Measurements from ENCODE around the gene UBE2G2.

UBE2G2 gene

DNA sequence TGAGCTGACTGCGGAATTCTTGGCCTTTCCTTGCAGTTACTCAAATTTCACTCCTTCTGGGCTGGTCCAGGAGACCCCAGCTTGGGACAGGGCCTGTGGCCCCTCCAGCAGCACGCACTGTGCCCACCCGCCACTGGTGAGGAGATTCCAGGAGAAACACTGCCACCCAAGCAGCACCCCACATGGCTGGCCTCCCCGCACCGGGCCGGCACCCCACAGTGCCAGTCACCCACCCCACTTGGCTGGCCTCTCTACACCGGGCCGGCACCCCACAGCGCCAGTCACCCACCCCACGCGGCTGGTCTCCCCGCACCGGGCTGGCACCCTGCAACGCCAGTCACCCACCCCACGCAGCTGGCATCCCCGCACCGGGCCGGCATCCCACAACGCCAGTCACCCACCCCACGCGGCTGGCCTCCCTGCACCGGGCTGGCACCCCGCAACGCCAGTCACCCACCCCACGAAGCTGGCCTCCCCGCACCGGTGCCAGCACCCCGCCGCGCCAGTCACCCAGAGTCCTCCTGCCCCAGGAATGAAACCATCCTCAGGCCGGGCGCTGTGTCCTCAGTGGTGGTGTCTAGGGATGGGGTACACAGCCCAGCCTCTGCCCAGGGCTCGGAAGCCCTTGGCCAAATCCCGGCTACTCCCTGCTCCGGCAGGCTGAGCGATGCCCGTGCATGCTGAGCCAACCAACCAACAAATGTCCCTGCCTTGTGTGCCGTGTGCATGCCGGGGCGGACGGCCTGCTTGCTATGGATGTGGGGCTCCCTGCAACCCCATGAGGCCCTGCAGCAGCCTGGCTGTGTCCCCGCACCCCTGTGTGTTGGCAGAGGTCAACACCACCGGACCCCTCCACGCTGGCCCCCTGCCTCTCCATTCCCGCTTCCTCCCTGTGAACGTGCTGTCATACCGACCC, 51.6 kb downstream of the UBE2G2 start:
- DNase-seq (ENCODE audit: low spot score) = no peak

DNA sequence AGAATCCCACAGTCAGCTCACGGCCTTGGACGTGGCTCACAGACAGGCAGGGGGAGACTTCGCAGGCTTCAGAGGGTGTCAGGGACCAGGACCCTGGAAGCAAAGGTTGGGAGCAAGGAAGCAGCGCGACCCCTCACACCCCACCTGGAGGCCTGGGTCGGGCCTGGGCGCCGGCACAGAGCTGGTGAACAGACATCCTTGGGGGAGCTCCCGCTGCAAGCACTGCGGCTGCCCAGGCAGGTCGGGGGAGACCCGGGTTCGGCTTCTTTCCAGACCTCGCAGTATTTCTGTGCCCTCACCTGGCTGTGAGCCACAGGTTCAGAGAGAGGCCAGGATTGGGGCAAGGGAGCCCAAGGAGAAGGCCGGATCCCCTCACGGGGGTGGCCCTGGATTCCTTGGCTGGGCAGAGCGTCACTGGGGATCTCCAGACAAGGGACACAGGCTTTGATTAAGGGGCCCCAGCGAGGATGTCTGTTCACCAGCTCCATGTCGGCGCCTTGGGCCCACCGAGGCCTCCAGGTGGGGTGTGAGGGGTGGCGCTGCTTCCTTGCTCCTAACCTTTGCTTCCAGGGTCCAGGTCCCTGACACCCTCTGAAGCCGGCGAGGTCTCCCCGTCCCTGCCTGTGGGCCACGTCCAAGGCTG, 52.4 kb downstream of the UBE2G2 start:
- DNase-seq (ENCODE audit: low spot score) = no peak

DNA sequence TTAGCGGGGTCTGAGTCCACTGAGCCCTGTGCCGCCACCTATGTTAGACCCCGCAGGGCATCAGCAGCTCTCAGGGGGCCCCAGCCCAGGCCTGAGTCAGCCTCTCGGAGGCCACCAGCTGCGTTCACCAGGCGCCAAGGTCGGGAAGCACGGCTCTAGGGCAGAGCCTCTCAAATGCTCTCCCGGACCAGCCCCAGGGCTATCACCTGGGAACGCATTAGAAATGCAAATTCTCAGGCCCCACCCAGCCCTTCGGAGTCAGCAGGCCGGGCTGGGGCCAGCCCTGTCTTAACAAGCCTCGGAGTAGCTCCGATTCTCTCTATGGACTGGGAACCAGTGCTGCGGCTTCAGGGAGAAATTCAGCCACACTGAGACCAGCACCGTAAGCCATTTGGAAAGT, 53.0 kb downstream of the UBE2G2 start:
- no peak for DNase-seq (ENCODE audit: low spot score)

DNA sequence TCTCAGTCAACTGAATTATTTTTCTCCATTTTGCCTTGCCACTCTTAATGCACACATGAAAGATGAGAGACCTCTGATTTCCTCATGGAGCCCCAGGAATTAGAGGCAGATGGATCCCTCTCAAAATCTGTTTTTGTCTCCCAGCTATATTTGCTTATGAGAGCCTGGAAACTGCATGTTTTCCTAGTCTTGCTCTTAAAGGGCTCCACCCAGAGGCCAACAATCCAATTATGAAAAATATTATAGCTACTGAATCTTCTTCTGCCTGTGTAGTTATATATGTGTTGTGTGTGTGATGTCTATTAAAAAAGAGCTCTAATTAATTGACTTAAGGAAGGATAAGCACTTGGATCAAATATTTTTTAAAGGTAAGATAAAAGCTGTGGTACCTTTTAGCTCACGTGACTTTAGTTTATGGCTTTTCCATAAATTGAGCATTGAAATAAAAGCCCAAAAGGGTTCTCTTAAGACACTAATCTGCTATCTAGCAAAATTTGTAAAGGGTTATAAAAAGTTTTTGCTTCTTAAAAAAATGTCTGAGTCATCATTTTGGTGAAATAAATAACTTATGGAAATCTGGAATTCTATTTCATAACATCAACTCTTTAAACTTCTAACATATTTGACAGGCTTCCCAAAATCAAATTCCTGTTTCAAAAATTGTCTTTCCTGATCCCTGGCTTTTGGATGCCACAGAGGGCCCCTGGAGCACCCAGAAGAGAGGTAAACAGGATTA, 59.0 kb downstream of the UBE2G2 start:
- no peak for DNase-seq (ENCODE audit: low spot score)

DNA sequence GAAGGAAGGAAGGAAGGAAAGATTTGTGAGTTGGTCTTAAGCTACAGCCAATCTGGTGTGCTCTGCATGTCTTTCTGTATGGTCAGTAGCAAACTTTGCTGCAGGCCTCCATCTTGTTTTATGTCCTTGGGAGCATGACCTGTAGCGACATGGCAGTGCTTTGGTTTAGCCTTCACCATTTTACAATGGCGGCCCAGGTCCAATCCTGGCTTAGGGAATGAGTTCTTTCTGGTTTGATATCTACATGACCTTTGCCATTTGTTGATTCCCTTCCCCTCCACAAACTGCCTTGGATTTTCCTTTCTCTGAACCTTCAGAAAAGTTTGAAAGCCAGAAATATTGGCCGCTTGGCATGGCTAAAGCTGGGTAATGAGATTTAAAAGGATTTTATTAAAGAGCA, 59.7 kb downstream of the UBE2G2 start:
- DNase-seq (ENCODE audit: low spot score) = no peak

DNA sequence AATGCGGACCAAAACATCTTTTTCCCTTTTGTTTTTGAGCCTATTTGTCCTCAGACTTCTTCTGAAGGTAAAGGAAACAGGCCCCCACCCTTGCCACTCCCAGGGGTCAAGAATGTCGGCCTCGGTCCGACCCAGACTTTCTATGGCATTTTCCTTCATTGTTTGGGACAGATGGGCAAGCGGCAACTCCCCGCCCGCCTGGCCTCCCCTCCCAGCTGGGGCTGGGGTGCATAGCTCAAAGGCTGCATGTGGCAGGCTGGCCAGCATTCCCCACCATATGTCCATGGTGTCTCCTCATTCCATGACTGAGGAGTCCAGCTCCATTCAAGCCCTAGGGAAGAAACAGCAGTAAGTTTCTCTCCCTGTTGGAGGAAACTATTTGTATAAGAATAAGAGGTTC, 60.9 kb downstream of the UBE2G2 start:
- no peak for DNase-seq (ENCODE audit: low spot score)

DNA sequence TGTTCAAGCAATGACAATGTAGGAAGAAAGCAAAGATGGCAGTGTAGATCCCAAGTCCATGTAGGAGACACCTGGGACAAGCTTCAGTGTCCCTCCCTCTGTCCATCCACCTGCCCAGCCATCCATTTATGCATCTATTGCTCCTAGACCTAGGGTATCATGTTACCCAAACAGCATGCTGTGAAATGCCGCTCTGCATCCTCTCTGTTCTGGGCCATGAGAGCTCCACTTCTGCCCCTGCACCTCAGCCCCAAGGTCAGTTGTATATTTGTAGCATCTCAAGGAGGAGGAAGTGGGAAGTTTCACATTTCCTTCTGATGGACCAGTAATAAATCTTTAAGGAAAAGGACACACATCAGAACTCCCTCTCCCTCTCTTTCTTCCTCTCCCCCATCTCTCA, 62.3 kb downstream of the UBE2G2 start:
- no peak for DNase-seq (ENCODE audit: low spot score)

DNA sequence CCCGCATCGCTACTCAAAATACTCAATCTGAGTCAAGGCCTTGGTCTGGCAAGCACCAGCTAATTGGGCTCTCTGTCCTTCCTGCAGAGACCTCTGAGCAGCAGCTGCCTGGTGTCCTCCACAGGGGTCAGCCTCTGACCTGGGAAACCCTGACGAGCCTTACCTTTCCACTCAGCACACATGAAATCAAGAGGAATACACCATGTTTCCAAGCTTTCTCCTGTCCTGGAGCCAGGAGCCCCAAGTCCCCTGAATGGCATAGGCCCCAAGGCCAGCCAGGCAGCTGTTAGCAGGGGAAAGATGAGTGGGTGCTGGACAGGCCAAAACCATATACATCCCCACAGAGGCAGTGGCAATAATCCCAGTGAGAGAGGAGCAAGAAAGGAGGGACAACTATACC, 63.0 kb downstream of the UBE2G2 start:
- no peak for DNase-seq (ENCODE audit: low spot score)

DNA sequence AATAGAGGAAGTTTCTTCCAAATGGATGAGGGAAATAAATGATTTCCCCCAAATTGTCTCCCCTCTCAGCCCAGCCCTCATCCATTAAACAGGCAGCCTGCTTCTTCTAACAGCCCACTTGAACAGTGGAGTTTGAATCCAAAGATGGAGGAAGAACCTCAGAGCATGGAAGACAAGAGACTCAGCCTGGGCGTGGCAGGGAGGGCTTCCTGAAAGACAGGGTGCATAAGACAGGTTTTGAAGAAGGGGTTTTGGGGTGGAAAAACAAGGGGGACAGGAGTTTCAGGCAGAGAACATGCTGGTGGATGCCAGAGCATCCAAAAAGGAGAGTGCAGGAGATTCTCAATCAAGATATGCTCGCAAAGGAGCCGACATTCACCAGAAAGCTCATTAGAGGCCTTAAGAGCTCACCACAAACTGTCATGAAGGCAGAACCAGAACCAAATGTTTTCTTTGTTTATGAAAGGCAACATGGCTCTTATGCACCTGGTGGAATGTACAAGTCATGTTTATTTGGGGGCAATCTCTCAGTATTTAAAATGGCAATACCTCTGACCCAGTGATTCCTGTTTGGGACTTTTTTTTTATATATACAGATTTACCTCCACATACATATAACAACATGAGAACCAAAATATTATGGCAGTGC, 63.8 kb downstream of the UBE2G2 start:
- DNase-seq (ENCODE audit: low spot score) = no peak

DNA sequence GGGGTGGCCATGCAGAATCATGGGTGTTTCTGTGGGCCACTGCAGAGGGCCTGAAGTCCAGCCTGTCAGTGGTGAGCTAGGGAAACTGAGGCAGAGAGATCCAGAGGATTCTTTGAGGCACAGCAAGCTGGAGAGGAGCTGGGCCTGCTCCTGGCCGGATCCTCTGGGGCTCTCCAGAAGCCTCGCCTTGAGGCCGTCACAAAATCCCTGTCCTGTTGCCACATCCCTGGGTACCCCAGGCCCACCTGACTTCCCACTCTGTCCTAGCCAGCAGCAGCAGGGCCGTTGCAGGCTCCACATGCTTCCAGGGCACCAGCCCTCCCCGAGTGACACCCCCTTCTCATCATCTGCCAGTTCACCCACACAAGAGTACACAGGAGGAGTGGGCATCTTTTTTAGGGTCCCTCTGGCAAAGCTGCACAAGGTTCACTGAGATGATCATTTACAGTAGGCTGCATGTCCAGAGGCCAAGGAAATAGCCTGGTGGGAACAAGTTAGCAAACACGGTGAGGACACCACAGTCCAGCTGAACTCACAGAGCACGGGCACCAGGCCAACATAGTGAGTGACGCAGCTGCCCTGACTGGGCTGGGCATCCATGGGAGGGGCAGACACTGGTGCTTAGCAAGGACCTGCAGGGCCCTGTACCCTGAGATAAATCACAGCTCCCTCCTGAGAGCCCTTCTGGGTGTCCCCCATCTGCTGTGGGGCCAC, 65.2 kb downstream of the UBE2G2 start:
- DNase-seq (ENCODE audit: low spot score) = no peak

DNA sequence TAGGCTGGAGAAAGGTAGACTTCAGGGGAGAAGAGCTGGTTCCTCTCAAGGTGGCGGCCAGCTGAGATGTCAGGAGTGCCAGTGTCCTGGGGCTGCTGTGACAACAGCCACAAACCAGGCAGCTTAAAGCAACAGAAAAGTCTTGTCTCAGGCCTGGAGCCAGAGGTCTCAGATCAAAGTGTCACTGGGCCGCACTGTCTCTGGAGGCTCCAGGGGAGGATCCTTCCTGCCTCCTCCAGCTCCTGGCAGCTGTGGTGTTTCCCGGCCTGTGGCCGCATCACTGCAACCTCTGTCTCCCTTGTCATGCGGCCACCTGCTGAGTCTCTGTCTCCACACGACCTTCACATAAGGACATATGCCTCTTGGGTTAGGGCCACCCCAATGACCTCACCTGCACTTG, 65.8 kb downstream of the UBE2G2 start:
- DNase-seq (ENCODE audit: low spot score) = no peak

DNA sequence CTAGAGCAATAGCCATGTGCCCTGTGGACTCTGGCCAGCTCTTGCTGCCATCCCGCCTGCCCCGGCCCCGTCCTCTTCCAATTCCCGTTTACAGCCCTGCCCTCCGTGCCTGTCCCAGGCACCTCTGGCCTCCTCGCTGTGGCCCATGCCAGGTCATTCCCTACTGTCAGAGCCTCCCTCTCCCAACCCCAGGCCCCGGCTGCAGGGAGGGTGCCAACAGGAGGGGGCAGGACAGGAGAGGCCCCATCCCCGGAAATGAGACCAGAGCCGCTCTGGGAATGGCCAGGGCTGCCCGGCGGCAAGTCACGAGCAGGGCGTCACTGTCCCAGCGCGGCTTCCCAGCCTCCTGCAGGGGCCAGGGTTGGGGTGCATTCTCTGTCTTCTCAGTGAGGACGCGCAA, 66.8 kb downstream of the UBE2G2 start:
- no peak for DNase-seq (ENCODE audit: low spot score)

DNA sequence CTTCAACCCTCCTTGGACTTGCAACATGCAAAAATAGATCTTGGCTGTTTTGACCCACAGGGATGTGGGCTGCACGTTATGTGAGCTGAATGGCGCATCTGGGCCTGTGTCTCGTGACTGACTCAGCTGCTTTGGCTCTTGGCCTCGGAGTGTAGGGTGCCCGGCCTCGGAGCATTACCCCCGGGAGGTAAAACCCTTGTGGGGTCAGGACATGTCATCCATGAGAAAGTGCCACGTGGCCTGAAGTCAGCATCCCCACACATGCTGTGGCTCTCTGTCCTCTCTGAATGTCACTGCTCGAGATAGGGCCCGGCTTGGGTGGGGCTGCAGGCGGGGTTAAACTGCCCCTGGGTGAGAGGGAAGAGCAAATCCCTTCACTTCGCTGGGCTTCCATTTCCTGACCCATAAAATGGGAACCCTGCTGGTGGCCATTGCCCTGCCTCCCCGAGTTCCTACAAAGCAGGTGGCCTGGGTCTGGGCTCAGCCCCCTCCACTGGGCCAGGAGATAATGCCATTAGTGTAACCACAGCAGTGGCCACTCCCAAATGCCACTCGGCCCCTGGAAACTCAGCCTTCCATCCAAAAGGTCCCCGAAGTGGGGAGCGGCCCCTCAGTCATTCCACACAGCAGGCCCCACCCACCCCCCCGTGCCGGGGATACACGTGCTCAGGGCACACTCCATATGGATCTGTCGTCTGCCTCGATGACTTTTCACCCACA, 67.4 kb downstream of the UBE2G2 start:
- DNase-seq (ENCODE audit: low spot score) = no peak

DNA sequence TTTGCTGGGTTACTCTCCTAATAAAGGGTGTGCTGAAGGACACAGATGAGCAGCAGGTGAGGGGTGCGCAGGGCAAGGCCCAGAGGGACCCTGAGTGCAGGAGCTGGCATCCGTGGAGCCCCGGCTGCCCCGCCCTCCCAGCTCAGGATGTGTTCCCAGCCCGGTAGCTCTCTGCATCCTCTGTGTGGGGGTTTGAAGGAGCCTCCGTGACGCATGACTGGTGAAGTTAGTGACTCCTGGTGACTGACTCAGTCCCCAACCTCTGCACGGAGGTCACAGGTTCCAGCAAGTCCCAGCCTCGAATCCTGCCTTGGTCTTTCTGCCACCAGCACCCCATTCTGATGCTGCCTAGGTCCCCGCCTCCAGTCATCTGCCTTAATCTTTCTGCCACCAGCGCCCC, 68.7 kb downstream of the UBE2G2 start:
- DNase-seq (ENCODE audit: low spot score) = no peak

DNA sequence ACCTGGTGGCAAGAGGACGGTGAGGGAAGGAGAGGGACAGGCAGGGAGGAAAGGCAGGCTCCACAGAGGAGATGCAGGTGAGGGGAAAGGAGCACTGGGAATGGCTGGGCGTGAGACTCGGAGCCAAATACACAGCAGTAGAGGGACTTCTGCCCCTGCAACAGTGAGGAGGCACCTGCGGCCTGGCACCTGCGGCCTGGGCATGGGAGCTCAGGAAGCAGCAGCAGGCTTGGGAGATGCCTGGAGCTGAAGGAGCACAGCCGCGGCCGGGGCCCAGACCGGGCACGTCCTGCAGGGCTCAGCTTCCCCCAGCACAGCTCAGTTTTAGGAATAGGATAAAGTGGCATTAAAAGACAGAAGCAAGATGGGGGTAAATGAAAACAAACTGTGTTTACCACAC, 69.4 kb downstream of the UBE2G2 start:
- DNase-seq (ENCODE audit: low spot score) = no peak

DNA sequence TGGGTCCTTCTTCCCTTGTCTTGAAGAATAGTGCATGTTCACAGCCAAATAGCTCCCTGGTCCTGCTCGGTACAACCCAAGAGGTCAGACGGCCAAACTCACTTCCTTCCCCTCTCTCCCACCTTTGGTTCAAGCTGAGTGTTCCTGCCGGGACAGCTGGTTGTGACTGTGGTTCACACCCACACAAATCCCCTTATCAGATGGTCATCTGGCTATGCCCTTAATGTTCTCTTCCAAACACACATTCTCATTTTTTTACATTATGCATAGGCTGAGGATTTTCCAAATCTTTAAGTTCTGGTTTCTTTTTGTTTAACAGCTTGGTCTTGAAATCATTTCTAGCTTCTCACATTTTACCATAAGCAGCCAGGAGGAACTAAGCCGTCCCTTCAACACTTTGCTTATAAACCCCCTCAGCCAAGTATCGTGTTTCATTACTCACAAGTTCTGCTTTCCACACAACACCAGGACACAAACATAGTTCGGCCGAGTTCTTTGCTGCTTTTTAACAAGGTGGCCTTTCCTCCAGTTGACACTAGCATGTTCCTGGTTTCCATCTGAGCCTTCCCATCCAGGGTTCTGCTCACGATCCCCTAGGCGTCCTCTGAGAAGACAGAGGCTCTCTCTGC, 70.6 kb downstream of the UBE2G2 start:
- no peak for DNase-seq (ENCODE audit: low spot score)

DNA sequence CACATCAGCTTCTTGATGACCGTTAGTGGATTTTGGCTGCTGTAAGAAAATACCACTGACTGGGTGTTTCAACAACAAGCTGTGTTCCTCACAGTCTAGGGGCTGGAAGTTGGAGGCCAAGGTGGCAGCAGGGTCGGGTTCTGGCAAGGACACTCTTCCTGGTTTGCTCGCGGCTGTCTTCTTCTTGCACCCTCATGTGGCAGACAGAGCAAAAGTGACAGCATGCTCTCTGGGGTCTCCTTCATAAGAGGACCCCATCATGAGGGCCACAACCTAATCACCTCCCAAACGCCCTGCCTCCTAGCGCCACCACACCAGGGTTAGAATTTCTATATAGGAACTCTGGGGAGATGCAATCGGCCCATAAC, 71.6 kb downstream of the UBE2G2 start:
- DNase-seq (ENCODE audit: low spot score) = no peak

DNA sequence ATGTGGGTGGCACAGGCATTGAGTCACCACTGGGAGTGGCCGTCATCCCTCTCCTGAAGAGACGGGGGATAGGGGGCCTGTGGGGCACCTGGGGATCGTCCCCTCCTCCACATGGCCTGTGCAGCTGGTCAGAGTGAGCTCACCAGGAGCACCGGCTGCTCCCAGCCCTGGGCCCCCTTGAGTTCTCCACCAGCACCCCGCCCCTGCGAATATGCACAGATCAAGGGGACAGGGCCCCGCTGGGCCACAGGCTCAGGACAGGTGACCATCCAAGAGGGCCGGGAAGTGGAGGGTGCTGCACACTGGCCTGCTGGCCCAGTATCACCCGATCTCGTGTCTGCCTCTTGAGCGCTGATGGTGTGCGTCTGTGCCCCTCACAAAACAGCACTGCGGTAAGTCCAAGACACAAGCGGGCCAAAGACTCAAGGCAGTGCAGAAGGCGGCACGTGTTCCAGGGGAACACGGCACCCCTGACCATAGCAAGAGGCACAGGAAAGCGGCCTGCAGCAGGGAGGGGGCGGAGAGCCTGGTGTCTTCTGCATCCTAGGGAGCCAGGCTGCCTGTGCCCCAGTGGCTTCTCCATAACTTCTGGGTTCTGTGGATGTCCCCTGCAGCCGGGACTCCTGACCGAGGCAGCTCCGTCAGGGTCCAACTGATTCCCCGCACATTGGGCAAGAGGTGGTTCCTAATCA, 72.1 kb downstream of the UBE2G2 start:
- no peak for DNase-seq (ENCODE audit: low spot score)

DNA sequence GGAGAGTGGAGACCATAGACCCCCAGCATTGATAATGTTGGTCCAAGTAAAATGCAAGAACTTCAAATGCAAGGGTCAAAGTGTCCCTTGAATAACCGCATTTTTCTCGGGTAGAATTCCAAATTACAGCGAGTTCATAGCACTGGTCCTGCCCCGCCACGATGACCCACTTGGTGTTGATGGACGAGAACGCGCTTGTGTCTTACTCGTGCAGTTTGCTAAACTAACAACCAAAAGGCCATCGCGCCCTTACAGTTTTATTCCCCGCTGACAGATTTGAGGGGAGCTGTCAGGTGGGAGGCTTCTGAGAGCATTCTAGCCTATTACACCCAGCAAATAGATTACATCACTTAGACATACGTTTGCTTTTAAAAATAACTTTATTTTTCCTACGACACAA, 72.9 kb downstream of the UBE2G2 start:
- DNase-seq (ENCODE audit: low spot score) = no peak

DNA sequence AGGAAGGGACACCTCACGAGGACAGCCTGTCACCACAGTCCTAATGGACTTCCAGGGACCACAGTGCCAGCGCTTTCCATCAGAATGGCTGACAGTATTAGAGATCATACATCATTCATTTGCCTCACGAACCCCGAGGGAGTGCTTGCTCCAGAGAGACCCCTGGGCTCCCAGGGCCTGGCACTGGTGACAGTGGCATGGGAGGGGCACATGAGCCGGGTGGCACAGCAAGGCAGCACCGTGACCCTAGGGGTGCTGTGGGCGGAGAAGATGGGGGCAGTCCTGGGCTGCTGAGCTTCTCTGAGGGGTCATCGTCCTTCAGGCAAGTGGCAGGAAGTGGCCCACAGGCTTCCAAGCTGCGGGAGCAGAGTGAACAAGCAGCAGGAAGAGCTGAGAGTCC, 73.9 kb downstream of the UBE2G2 start:
- no peak for DNase-seq (ENCODE audit: low spot score)
